ENCODE data around the gene ZBTB47. TPM values are rescaled to one million over a fixed set of nuclear protein-coding genes. Genes with fewer than 3 reads are reported as not detected.
A peak's percentile ranks its signal among the peaks of the same experiment; 100 is the strongest.

Gene ZBTB47
- total RNA-seq, 4 donors from 2014 or later: 10.0 to 44.1 (median 19.7) TPM

- Histone ChIP-seq H3K4me3 (no peak overlapping the region), H3K4me1 (peaks cover 0 to 55% (median 13%) of the 10 kb centered on the region in 4 donors), H3K36me3 (peaks cover 0 to under 1% (median 0%) of the 10 kb centered on the region in 4 donors), H3K9me3 (no peaks in the 10 kb centered on the region), H3K27me3 (no peaks in the 10 kb centered on the region), H3K27ac (peak overlapping the region in 2 of 4 donors; percentile 8 to 35)
- intact Hi-C loops (cut with DNase I; ENCODE audit: low total_unique reads) (no loop called here), in situ Hi-C loops (cut with MboI; ENCODE audit: low pct_ligation_motif_present in 1 of 4, low pct_unique_long_range_greater_than_20kb in 1 of 4, low sequenced_read_pairs in 3 of 4) (no loop called here)
- DNase-seq: no peak
- 33 to 74% methylated on average over 1 of the region's 1 CpG for WGBS, 2 donors (ENCODE audit: low coverage in 1 of 2)
- TF ChIP-seq POLR2A (IDR thresholded peaks at IDR 0.05) (no peak), EP300 (IDR thresholded peaks at IDR 0.05; ENCODE audit: low read depth) (no peak), POLR2AphosphoS5 (IDR thresholded peaks at IDR 0.05) (no peak)
- TF ChIP-seq, protein P1, sequence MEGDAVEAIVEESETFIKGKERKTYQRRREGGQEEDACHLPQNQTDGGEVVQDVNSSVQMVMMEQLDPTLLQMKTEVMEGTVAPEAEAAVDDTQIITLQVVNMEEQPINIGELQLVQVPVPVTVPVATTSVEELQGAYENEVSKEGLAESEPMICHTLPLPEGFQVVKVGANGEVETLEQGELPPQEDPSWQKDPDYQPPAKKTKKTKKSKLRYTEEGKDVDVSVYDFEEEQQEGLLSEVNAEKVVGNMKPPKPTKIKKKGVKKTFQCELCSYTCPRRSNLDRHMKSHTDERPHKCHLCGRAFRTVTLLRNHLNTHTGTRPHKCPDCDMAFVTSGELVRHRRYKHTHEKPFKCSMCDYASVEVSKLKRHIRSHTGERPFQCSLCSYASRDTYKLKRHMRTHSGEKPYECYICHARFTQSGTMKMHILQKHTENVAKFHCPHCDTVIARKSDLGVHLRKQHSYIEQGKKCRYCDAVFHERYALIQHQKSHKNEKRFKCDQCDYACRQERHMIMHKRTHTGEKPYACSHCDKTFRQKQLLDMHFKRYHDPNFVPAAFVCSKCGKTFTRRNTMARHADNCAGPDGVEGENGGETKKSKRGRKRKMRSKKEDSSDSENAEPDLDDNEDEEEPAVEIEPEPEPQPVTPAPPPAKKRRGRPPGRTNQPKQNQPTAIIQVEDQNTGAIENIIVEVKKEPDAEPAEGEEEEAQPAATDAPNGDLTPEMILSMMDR (IDR thresholded peaks at IDR 0.05): no peak
Observed at GRCh38 chr3:42612217-42612616, 41.3 kb upstream of the ZBTB47 start.

GRCh38 chr3:42612928-42613327 lies 40.6 kb upstream of the ZBTB47 start:
- Histone ChIP-seq H3K36me3 (no peaks in the 10 kb centered on the region), H3K4me3 (no peak overlapping the region), H3K4me1 (peaks cover 0 to 55% (median 13%) of the 10 kb centered on the region in 4 donors), H3K9me3 (no peaks in the 10 kb centered on the region), H3K27ac (peak overlapping the region in 1 of 4 donors; percentile 15), H3K27me3 (no peaks in the 10 kb centered on the region)
- DNase-seq: no peak
- TF ChIP-seq, protein P1 (IDR thresholded peaks at IDR 0.05): no peak
- no peak for TF ChIP-seq EP300 (IDR thresholded peaks at IDR 0.05; ENCODE audit: low read depth)
- TF ChIP-seq POLR2AphosphoS5 (IDR thresholded peaks at IDR 0.05): no peak
- no peak for TF ChIP-seq POLR2A (IDR thresholded peaks at IDR 0.05)
- intact Hi-C loops (cut with DNase I; ENCODE audit: low total_unique reads) (no loop called here), in situ Hi-C loops (cut with MboI; ENCODE audit: low pct_ligation_motif_present in 1 of 4, low pct_unique_long_range_greater_than_20kb in 1 of 4, low sequenced_read_pairs in 3 of 4) (no loop called here)
- WGBS, 2 donors (ENCODE audit: low coverage in 1 of 2): 86 to 90% methylated on average over 2 to 3 of the region's 3 CpGs

GRCh38 chr3:42613462-42613861 lies 40.0 kb upstream of the ZBTB47 start:
- intact Hi-C loops (cut with DNase I; ENCODE audit: low total_unique reads) (no loop called here), in situ Hi-C loops (cut with MboI; ENCODE audit: low pct_ligation_motif_present in 1 of 4, low pct_unique_long_range_greater_than_20kb in 1 of 4, low sequenced_read_pairs in 3 of 4) (no loop called here)
- 76 to 79% methylated on average over 2 of the region's 2 CpGs for WGBS, 2 donors (ENCODE audit: low coverage in 1 of 2)
- Histone ChIP-seq H3K27ac (peak overlapping the region in 2 of 4 donors; percentile 12 to 15), H3K4me3 (no peak overlapping the region), H3K4me1 (peaks cover 0 to 50% (median 10%) of the 10 kb centered on the region in 4 donors), H3K36me3 (peaks cover 0 to 3% (median 0%) of the 10 kb centered on the region in 4 donors), H3K9me3 (no peaks in the 10 kb centered on the region), H3K27me3 (no peaks in the 10 kb centered on the region)
- TF ChIP-seq POLR2A (IDR thresholded peaks at IDR 0.05) (no peak), POLR2AphosphoS5 (IDR thresholded peaks at IDR 0.05) (no peak), EP300 (IDR thresholded peaks at IDR 0.05; ENCODE audit: low read depth) (no peak)
- TF ChIP-seq, protein P1 (IDR thresholded peaks at IDR 0.05): peak; percentile 36 to 53 (median 46)
- no peak for DNase-seq

- TF ChIP-seq POLR2A (IDR thresholded peaks at IDR 0.05) (no peak), EP300 (IDR thresholded peaks at IDR 0.05; ENCODE audit: low read depth) (no peak), POLR2AphosphoS5 (IDR thresholded peaks at IDR 0.05) (no peak)
- TF ChIP-seq, protein P1 (IDR thresholded peaks at IDR 0.05): no peak
- no peak overlapping the region for H3K4me3 ChIP-seq
- WGBS, 2 donors (ENCODE audit: low coverage in 1 of 2): 94 to 100% methylated on average over 2 of the region's 2 CpGs
- H3K27me3 ChIP-seq: no peaks in the 10 kb centered on the region
- H3K27ac ChIP-seq: no peak overlapping the region
- intact Hi-C loops (cut with DNase I; ENCODE audit: low total_unique reads) (no loop called here), in situ Hi-C loops (cut with MboI; ENCODE audit: low pct_ligation_motif_present in 1 of 4, low pct_unique_long_range_greater_than_20kb in 1 of 4, low sequenced_read_pairs in 3 of 4) (no loop called here)
- H3K36me3 ChIP-seq: peaks cover 0 to 81% (median 26%) of the 10 kb centered on the region in 4 donors
- DNase-seq: no peak
- H3K9me3 ChIP-seq: no peaks in the 10 kb centered on the region
- no peaks in the 10 kb centered on the region for H3K4me1 ChIP-seq
Observed at GRCh38 chr3:42631620-42632019, 21.9 kb upstream of the ZBTB47 start.
